Measurements from ENCODE around the gene TVP23A. TPM values are rescaled to one million over a fixed set of nuclear protein-coding genes. Genes with fewer than 3 reads are reported as not detected.

Gene TVP23A
- total RNA-seq, 1 donor from 2014 or later = 0.22 TPM

GRCh38 chr16:10753670-10754069 lies 64.9 kb downstream of the TVP23A start:
- intact Hi-C loops (cut with micrococcal nuclease) = no loop called here

- intact Hi-C loops (cut with micrococcal nuclease) = no loop called here
Measured at GRCh38 chr16:10752843-10753523, 65.6 kb downstream of the TVP23A start.

GRCh38 chr16:10751291-10751697 lies 67.3 kb downstream of the TVP23A start:
- intact Hi-C loops (cut with micrococcal nuclease) = no loop called here

- intact Hi-C loops (cut with micrococcal nuclease) = no loop called here
Measured at GRCh38 chr16:10750793-10751192, 67.8 kb downstream of the TVP23A start.

- intact Hi-C loops (cut with micrococcal nuclease) = loop anchor here (2.0 kb wide), 2 partner anchors 173 to 359 kb away; partner anchors contain the start of gene ATF7IP2
Measured at GRCh38 chr16:10745841-10746240, 72.8 kb downstream of the TVP23A start.

- intact Hi-C loops (cut with micrococcal nuclease) = loop anchor here (1.0 to 5.0 kb wide), 11 partner anchors 133 to 1793 kb away; partner anchors contain the start of genes ATF7IP2, CIITA, CLEC16A and HAPSTR1
Measured at GRCh38 chr16:10744370-10745030, 74.1 kb downstream of the TVP23A start.

- intact Hi-C loops (cut with micrococcal nuclease) = loop anchor here (1.0 to 5.0 kb wide), 11 partner anchors 134 to 1794 kb away; partner anchors contain the start of genes ATF7IP2, CIITA, CLEC16A and HAPSTR1
Measured at GRCh38 chr16:10743610-10744369, 74.8 kb downstream of the TVP23A start, which contains the start of gene NUBP1. NUBP1 (plus strand) TSS chr16:10743842; CDS start chr16:10743864, 22 bp downstream.

GRCh38 chr16:10743227-10743609 lies 75.4 kb downstream of the TVP23A start:
- intact Hi-C loops (cut with micrococcal nuclease) = loop anchor here (5.0 kb wide), 2 partner anchors 1234 to 1794 kb away; partner anchors contain the start of gene SNX29

- intact Hi-C loops (cut with micrococcal nuclease) = loop anchor here (5.0 kb wide), 2 partner anchors 1235 to 1795 kb away; partner anchors contain the start of gene SNX29
Measured at GRCh38 chr16:10741844-10742243, 76.8 kb downstream of the TVP23A start.

GRCh38 chr16:10741249-10741648 lies 77.3 kb downstream of the TVP23A start:
- intact Hi-C loops (cut with micrococcal nuclease) = loop anchor here (5.0 kb wide), 2 partner anchors 1236 to 1796 kb away; partner anchors contain the start of gene SNX29

- intact Hi-C loops (cut with micrococcal nuclease) = loop anchor here (5.0 kb wide), 2 partner anchors 1236 to 1796 kb away; partner anchors contain the start of gene SNX29
Measured at GRCh38 chr16:10740845-10741208, 77.8 kb downstream of the TVP23A start.

- intact Hi-C loops (cut with micrococcal nuclease) = loop anchor here (5.0 kb wide), 2 partner anchors 1237 to 1797 kb away; partner anchors contain the start of gene SNX29
Measured at GRCh38 chr16:10740000-10740844, 78.4 kb downstream of the TVP23A start.

- intact Hi-C loops (cut with micrococcal nuclease) = no loop called here
Measured at GRCh38 chr16:10738231-10739077, 80.1 kb downstream of the TVP23A start.

GRCh38 chr16:10737068-10737625 lies 81.4 kb downstream of the TVP23A start:
- intact Hi-C loops (cut with micrococcal nuclease) = loop anchor here (1.0 kb wide), 6 partner anchors 69 to 481 kb away; no protein-coding TSS in a partner anchor

- intact Hi-C loops (cut with micrococcal nuclease) = no loop called here
Measured at GRCh38 chr16:10731790-10732189, 86.8 kb downstream of the TVP23A start.

- intact Hi-C loops (cut with micrococcal nuclease) = no loop called here
Measured at GRCh38 chr16:10729104-10730048, 89.2 kb downstream of the TVP23A start.

GRCh38 chr16:10728003-10728887 lies 90.3 kb downstream of the TVP23A start:
- intact Hi-C loops (cut with micrococcal nuclease) = no loop called here
